ENCODE data around the gene ANP32E.

Gene ANP32E

DNA sequence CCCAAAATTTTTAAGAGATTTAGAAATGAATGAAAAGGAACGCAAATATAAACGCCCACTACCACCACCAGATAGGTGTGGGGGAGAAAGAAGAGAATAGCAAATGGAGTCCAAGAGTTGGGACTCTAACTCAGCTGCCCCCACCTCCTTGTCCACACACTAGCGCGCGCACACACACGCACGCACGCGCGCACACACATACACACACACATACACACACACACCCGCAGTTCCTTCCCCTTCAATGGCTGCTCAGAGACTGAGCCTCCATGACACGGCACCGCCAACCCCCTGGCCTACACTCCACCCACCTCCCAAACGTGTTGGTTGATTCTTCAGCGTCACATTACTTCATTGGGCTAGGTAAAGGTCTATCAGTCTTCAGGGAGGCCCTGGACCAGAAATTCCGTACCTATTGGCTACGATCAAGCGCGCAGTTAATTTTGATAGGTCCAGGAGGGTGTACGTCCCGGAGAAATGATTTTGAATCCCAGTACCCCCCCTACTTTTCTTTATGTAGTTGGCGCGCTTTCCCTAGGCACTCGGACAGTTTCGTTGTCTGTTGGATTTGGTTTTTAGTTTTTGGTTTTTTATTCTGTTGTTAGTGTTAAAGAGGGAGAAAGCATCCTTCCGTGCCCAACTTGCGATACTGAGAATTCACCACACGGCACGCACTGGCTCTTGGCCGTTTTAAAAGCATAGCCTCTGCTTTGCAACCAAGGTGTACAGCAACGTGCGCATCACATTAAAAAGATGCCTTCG is at the start of gene ANP32E:
Gene ANP32E, minus strand, starts transcription at position 261 of the 762 bp plus-strand sequence. CDS start 326 bp downstream, outside the sequence.
- TF ChIP-seq ZFX (IDR thresholded peaks at IDR 0.05; ENCODE audit: borderline replicate concordance), result no peak
- TF ChIP-seq, protein P1, sequence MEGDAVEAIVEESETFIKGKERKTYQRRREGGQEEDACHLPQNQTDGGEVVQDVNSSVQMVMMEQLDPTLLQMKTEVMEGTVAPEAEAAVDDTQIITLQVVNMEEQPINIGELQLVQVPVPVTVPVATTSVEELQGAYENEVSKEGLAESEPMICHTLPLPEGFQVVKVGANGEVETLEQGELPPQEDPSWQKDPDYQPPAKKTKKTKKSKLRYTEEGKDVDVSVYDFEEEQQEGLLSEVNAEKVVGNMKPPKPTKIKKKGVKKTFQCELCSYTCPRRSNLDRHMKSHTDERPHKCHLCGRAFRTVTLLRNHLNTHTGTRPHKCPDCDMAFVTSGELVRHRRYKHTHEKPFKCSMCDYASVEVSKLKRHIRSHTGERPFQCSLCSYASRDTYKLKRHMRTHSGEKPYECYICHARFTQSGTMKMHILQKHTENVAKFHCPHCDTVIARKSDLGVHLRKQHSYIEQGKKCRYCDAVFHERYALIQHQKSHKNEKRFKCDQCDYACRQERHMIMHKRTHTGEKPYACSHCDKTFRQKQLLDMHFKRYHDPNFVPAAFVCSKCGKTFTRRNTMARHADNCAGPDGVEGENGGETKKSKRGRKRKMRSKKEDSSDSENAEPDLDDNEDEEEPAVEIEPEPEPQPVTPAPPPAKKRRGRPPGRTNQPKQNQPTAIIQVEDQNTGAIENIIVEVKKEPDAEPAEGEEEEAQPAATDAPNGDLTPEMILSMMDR (IDR thresholded peaks at IDR 0.05), result no peak; the same call in 1 of the 2 replicates
- H3K27ac ChIP-seq, result peak within 1 kb of the TSS; percentile 93

DNA sequence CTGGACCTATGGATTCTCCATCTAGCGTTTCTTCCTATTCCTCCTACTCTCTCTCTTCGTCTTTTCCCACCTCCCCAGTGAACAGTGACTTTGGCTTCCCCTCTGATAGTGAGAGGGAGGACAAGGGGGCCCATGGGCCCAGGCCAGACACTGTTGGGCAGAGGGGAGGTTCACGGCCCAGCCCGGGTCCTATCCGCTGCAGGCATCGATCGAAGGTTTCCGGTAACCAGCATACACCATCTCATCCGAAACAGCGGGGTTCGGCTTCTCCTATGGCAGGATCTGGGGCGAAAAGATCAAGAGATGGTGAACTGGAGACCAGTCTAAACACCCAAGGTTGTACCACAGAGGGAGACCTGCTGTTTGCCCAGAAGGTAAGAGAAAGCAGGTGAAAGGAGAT is 47.3 kb upstream of the ANP32E start:
- H3K27ac ChIP-seq, result no peak overlapping the region; the same call in 1 of the 2 replicates
- no peak for TF ChIP-seq ZFX (IDR thresholded peaks at IDR 0.05; ENCODE audit: borderline replicate concordance)

- TF ChIP-seq ZFX (IDR thresholded peaks at IDR 0.05; ENCODE audit: borderline replicate concordance), result no peak
- TF ChIP-seq, protein P1 (IDR thresholded peaks at IDR 0.05), result no peak
- H3K27ac ChIP-seq, result peak overlapping the region; percentile 89
These were observed 46.6 kb upstream of the ANP32E start for GRCh38 chr1:150282558-150282958.

DNA sequence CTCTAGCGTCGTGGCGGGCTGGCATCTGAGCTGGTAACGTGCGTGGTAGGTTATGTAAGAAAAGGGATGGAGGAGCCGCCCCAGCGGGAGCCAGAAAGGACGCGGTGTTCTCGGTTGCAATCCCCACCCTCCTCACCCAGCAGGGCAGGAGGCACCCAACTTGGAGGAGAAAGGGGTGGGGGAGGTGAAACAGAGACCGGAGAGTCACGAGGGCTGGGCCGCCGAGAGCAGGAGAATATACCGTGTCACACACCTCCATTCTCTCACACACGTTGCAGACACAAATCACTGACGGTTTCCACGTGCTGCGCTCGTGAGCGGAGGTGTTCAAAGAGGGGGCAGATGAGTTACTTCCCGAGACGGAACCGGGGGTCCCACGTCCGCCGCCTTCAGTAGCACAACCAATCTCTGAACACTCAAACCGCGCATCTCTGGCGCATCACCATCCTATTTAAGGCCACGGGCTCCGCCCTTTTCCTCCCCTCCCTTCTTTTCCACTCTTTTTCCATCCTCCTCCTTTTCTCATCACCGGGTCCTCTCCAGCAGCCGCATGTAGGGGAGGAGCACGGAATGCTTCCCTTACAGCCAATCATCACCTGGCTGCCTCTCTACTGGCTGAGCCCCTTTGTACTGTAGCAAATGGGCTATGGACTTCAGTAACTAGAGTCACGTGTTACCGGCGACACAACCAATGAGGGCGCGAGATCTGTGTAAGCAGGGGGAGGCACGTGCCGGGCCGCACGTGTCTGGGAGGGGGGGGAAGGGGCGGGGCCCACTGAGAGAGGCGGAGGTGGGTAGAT is 46.0 kb upstream of the ANP32E start, which contains the start of gene CIART:
Gene CIART, plus strand, starts transcription at position 797 of the 800 bp plus-strand sequence. CDS start 714 bp downstream, outside the sequence.
- H3K27ac ChIP-seq, result peak within 1 kb of the TSS; percentile 89
- TF ChIP-seq, protein P1 (IDR thresholded peaks at IDR 0.05), result no peak
- TF ChIP-seq ZFX (IDR thresholded peaks at IDR 0.05; ENCODE audit: borderline replicate concordance), result no peak

GRCh38 chr1:150281221-150281757 is 45.4 kb upstream of the ANP32E start:
- TF ChIP-seq ZFX (IDR thresholded peaks at IDR 0.05; ENCODE audit: borderline replicate concordance), result no peak
- TF ChIP-seq, protein P1 (IDR thresholded peaks at IDR 0.05), result peak; percentile 90

GRCh38 chr1:150280138-150280707 is 44.3 kb upstream of the ANP32E start:
- peak overlapping the region; percentile 89 for H3K27ac ChIP-seq
- no peak for TF ChIP-seq ZFX (IDR thresholded peaks at IDR 0.05; ENCODE audit: borderline replicate concordance)
- TF ChIP-seq, protein P1 (IDR thresholded peaks at IDR 0.05), result no peak

More at GRCh38 chr1:150281221-150281757, 45.4 kb upstream of the ANP32E start:
- H3K27ac ChIP-seq, result peak overlapping the region; percentile 89

GRCh38 chr1:150273311-150273710 is 37.4 kb upstream of the ANP32E start:
- H3K27ac ChIP-seq, result no peak overlapping the region
- no peak for TF ChIP-seq ZFX (IDR thresholded peaks at IDR 0.05; ENCODE audit: borderline replicate concordance)
- TF ChIP-seq, protein P1 (IDR thresholded peaks at IDR 0.05), result no peak

Measured in 22Rv1 (cell line).